OCI-LY7 (cell line): ENCODE data around the gene ADD3.

Source experiments
- EZH2phosphoT487 ChIP-seq: fragments of 200-600 bp; sonication (generic); IDR thresholded peaks from 2 replicates; pipeline ENCODE4 v1.6.1; 2018; ENCODE audit warnings: low read depth, borderline replicate concordance, mild to moderate bottlenecking, mixed run types, antibody characterized with exemption, low read length, moderate library complexity, mixed read lengths
- TF ChIP-seq, protein P1 (sequence below): fragments of 200-600 bp; sonication (generic); conservative IDR thresholded peaks from 2 replicates; pipeline ENCODE4 v1.5.1; 2014; ENCODE audit warnings: mild to moderate bottlenecking, antibody characterized with exemption, low read length, moderate library complexity, mixed read lengths

DNA sequence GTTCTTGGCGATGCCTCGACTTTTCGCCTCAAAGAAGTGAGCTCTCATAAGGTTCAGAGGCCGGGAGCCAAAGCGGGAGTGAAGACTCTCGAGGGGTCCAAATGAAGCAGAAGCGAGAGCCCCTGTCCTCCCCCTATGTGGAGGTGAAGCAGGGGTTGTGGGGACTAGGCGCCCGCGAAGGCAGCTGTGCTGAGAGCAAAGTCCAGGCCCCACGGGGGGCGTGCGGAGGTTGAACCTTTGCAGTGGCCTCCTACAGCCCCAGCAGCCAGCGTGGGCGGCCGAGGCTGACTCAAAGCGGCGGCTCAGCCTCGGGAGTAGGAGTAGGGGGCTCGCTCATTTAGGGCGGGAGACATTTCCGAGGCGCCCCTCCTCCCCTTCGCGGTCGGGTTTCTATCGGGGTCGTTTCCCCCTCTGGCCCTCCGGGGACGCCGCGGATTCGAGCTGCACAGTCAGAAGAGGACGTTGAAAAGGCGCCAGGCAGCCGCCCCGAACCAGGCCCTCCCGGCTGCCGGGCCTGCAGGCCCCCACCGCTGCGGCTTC lies 553 bp upstream of the ADD3 start:
- TF ChIP-seq EZH2phosphoT487 = no peak
- TF ChIP-seq, protein P1, sequence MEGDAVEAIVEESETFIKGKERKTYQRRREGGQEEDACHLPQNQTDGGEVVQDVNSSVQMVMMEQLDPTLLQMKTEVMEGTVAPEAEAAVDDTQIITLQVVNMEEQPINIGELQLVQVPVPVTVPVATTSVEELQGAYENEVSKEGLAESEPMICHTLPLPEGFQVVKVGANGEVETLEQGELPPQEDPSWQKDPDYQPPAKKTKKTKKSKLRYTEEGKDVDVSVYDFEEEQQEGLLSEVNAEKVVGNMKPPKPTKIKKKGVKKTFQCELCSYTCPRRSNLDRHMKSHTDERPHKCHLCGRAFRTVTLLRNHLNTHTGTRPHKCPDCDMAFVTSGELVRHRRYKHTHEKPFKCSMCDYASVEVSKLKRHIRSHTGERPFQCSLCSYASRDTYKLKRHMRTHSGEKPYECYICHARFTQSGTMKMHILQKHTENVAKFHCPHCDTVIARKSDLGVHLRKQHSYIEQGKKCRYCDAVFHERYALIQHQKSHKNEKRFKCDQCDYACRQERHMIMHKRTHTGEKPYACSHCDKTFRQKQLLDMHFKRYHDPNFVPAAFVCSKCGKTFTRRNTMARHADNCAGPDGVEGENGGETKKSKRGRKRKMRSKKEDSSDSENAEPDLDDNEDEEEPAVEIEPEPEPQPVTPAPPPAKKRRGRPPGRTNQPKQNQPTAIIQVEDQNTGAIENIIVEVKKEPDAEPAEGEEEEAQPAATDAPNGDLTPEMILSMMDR = no peak
